WI38 (cell line): ENCODE measurements around the gene LCA5L.

Experiments
- H3K4me3 ChIP-seq: 2 replicates; pipeline ENCODE4 v1.5.1; 2011; ENCODE audit warnings: low read depth, mild to moderate bottlenecking, control low read depth, low read length
- TF ChIP-seq, protein P1 (sequence below): IDR thresholded peaks from 2 replicates; pipeline ENCODE4 v1.5.1; 2012; ENCODE audit warnings: low read depth, mild to moderate bottlenecking, control low read depth, low read length

LCA5L gene

DNA sequence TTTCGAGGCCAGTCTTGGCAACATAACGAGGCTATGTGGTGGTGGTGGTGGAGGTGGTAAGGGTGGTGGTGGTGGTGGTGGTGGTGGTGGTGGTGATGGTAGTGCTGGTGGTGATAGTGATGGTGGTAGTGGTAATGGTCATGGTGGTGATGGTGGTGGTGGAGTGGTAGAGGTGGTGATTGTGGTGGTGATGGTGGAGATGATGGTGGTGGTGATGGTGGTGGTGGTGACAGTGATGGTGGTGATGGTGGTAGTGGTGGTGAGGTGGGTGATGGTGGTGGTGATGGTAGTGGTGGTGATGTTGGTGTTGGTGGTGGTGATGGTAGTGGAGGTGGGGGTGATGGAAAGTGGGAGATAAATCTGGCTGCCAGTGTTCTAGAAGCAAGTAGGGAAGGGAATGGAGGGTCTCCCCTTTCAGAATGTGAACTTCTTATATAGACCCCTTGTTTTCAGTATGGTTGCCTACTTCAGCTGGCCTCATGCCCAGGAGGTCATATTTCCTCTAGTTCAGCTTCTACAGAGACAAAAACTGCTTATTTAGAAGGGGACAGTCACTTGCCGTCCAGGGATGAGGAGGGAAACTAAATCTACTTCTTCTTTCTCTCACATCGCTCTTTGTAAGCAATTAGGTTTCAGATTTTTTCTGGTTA lies 33.7 kb upstream of the LCA5L start:
- TF ChIP-seq, protein P1, sequence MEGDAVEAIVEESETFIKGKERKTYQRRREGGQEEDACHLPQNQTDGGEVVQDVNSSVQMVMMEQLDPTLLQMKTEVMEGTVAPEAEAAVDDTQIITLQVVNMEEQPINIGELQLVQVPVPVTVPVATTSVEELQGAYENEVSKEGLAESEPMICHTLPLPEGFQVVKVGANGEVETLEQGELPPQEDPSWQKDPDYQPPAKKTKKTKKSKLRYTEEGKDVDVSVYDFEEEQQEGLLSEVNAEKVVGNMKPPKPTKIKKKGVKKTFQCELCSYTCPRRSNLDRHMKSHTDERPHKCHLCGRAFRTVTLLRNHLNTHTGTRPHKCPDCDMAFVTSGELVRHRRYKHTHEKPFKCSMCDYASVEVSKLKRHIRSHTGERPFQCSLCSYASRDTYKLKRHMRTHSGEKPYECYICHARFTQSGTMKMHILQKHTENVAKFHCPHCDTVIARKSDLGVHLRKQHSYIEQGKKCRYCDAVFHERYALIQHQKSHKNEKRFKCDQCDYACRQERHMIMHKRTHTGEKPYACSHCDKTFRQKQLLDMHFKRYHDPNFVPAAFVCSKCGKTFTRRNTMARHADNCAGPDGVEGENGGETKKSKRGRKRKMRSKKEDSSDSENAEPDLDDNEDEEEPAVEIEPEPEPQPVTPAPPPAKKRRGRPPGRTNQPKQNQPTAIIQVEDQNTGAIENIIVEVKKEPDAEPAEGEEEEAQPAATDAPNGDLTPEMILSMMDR = no peak

DNA sequence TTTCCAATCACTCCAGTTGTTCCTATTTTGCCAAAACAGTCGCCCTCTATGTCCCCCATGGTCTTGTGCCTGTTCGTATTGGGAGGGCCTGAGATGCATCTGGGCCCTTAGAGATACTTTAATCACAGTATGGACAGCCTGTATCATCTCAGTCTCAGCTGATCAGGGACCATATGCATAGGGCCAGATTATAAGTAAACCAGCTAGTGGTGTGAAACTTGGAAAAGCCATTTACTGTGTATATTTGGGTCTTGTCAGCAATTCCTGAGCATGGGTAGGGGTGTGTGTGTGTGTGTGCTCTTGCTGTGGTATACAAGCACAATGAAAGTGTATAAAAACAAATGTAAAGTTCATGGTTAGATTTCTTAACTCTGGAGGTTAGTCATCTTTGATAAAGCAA lies 29.0 kb upstream of the LCA5L start:
- H3K4me3 ChIP-seq = no peak overlapping the region
- TF ChIP-seq, protein P1 = no peak

More for the DNA sequence above, 33.7 kb upstream of the LCA5L start:
- H3K4me3 ChIP-seq = no peak overlapping the region

DNA sequence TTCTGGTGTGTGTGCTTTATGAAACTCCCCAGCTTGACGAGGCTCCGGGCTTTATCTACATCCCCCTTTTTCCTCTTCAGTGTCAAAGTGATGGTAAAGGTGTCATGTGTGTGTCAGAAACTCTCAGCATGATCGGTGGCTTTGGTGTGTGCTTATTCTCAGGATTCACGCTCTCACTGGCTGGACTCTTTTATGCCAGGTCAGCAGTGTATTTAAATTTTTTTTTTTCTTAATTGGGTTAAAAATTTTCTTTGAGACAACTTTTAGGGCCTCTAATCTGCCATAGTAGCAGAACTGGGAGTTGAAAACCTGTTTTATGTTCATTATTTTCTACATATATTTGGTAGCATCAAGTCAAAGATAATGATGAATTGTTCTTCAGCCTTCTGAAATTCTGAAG lies 27.2 kb upstream of the LCA5L start:
- TF ChIP-seq, protein P1 = no peak
- no peak overlapping the region for H3K4me3 ChIP-seq

DNA sequence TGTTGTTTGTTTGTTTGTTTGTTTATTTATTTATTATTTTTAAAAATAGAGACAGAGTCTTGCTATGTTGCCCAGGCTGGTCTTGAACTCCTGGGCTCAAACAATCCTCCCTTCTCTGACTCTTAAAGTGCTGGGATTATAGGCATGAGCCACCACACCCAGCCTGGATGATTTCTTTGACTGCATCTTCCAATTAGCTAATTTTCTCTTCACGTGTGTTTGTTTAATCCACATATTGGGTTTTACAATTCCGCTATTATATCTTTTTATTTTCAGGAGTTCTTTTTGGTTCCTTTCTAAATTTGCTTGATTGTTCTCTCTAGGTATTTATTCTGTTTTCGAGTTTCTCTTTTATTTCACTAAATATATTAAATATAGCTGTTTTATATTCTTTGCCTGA lies 26.0 kb upstream of the LCA5L start:
- TF ChIP-seq, protein P1 = no peak

DNA sequence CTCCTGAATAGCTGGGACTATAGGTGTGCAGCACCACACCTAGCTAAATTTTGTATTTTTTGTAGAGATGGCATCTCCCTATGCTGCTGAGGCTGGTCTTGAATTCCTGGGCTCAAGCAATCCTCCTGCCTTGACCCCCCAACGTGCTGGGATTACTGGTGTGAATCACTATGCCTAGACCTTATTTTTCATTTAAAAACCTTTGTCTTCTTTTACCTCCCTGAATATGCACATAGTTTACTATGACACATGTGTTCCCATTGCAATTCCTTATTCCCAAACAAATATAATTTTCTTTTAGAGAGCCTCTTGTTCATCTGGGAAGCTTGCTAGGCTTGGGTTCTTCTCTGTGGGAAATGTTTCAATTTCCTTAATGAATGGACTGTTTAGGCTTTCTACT lies 23.0 kb upstream of the LCA5L start:
- H3K4me3 ChIP-seq = no peak overlapping the region
- TF ChIP-seq, protein P1 = no peak

More for the DNA sequence above, 26.0 kb upstream of the LCA5L start:
- no peak overlapping the region for H3K4me3 ChIP-seq

DNA sequence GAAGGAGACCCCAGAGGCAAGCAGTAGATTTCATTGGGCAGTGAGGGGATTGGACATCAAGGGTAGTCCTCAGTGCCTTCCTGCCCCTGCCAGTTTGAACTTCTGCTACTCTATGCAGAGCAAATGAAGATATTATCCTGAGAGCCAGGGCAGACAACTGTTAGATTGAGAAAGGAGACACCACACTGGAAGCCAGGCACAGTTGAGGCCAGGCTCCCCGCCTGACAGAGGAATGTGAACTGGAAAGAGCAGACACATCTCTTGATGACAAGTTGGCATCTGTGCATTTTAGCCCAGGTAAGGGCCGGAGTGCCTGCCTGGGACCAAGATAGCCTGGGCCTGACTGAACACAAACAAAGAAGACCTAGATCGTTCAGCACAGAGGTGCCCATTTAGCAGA lies 22.2 kb upstream of the LCA5L start:
- H3K4me3 ChIP-seq = no peak overlapping the region
- TF ChIP-seq, protein P1 = no peak

DNA sequence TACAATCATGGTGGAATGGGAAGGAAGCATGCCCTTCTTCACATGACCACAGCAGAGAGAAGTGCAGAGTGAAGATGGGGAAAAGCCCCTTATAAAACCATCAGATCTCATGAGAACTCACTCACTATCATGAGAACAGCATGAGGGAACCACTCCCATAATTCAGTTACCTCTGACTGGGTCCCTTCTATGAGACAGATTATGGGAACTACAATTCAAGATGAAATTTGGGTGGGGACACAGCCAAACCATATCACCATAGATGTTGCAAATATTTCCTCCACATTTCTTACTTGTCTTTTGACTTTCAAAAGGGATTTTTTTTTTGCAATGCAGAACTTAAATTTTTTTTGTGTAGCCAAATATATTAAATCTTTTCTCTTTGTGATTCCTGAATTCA lies 21.0 kb upstream of the LCA5L start:
- TF ChIP-seq, protein P1 = no peak
- no peak overlapping the region for H3K4me3 ChIP-seq
